Globus pallidus (tissue), 1 donor: ENCODE measurements around the gene ZDHHC14.

ENCODE experiments used
- DNase-seq: peaks from one replicate; pipeline ENCODE4 v3.0.0-alpha.2; 2015; ENCODE audit warnings: low spot score

Gene ZDHHC14

GRCh38 chr6:157625764-157626163, 244.8 kb downstream of the ZDHHC14 start:
- no peak for DNase-seq

DNA sequence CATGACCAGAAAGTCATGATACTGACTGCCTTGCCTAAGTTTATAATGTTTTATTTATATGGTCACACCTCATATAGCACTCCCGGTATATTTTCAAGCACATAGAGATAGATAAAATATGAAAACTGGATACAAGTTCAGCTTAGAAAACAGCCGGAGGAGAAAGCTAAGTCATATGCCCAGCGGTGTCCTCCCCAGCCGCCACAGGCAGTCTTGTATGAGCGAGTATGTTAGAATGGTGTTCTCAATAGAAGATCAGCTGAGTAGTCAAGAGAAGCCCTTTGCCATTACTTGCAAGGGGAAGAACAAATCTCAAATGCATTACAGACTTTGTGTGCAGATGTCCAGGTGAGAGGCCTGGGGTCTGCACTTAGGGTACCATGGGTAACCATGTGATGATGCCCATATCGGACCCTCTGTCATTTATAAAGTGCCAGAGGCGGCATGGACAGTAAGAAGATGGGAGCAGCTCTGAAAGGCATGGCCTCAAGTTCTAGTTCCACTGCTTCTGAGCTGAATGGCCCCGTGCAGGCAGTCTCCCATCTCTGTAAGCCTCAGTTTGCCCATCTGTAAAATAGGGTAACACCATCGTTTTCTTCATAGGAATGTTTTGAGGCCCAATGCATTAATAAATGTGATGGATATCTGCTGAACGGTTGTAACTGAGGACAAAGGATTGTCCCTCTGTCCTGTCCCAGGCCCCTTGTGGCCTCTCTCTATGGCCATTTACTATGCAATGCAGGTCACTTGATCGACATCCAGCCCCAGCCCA, 246.4 kb downstream of the ZDHHC14 start:
- no peak for DNase-seq

DNA sequence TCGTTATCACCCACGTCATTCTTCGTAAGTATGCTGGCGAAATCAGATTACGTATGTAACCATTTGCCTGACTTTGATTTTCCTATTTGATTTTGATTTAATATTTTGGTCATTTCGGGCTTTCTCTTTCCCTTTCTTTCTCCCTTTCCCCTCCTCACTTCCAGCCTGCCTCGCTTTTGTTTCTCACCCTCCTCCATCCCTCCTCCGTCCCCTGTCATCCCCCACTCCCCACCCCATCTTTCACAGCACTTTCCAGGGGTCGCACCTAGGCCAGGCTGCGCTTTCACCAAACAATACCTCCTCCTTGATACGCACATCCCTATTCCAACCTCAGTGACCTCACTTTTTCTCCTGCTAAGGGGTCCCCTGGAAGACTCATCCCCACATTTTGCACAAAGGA, 247.5 kb downstream of the ZDHHC14 start:
- no peak for DNase-seq

GRCh38 chr6:157629220-157629619, 248.2 kb downstream of the ZDHHC14 start:
- DNase-seq, result no peak

DNA sequence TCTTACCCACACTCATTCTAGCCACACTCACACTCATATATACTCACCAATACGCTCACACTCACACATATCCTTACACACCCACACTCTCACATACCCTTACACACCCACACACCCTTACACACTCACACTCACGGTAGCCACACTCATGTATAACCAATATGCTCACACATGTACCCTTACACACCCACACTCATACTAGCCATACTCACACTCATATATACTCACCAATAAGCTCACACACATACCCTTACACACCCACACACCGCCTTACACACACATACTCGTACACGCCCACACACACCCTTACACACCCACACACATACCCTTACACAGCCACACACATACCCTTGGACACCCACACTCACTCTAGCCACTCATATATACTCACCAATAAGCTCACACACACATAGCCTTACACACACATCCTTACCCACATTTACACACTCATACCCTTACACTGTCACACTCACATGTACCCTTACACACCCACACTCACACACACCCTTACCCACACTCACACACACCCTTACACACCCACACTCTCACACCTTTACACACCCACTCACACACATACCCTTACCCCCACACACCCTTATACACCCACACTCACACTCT, 249.6 kb downstream of the ZDHHC14 start:
- no peak for DNase-seq

- no peak for DNase-seq
Observed at GRCh38 chr6:157631412-157631811, 250.4 kb downstream of the ZDHHC14 start.

DNA sequence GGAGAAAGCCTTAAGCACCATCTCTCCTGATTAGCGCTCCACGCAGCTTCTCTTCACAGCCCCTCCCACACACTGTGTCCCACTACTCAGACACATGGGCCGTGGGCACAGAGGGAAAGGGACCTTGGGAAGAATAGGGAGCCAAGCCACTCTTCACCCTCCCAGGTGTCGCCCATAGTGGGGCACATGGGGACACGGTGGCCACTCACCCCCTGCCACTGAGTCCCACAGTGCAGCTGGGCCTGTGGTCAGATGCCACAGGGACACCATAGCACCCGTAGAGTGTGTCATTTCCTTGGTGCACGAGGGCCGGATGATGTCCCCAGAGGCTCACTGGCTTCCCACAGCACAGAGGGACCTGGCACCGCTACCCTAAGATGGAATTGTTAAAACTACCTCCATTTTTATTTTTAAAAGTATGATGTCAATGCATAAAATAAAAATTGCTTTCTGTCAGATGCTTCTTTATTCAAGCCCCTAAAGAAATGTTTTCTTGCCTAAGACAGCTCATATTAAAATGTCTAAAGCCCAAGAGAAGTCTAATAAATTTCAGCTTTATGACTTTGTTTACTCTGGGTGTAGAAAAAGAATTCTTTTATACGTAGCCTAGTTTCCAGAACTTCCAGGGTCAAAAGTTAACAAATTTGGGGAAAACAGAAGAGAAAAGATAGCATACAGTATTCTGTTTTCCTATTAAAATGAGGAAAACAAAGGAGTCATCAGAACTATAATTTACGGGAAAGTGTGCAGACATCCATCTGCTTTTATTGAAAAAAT, 251.0 kb downstream of the ZDHHC14 start:
- no peak for DNase-seq

- no peak for DNase-seq
Observed at GRCh38 chr6:157632821-157633220, 251.8 kb downstream of the ZDHHC14 start.

DNA sequence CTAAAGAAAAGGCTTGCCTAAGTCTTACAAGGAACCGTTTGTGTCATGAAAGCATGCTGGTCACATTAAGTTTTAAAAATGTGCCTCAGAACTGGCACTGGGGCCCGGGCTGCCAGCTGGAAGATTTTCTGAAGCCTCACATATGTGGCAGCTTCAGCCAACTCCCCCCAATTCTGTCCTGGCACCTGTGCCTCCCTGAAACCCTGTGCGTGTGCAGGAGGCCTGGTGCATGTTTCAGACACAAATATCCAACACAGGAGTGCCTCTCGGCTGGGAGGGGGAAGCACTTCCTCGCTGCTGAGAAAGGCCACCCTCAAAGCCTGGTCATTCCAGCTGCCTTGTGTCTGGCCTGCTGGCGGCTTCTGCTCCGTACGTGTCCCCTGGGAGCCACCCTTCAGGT, 253.6 kb downstream of the ZDHHC14 start:
- DNase-seq, result no peak

DNA sequence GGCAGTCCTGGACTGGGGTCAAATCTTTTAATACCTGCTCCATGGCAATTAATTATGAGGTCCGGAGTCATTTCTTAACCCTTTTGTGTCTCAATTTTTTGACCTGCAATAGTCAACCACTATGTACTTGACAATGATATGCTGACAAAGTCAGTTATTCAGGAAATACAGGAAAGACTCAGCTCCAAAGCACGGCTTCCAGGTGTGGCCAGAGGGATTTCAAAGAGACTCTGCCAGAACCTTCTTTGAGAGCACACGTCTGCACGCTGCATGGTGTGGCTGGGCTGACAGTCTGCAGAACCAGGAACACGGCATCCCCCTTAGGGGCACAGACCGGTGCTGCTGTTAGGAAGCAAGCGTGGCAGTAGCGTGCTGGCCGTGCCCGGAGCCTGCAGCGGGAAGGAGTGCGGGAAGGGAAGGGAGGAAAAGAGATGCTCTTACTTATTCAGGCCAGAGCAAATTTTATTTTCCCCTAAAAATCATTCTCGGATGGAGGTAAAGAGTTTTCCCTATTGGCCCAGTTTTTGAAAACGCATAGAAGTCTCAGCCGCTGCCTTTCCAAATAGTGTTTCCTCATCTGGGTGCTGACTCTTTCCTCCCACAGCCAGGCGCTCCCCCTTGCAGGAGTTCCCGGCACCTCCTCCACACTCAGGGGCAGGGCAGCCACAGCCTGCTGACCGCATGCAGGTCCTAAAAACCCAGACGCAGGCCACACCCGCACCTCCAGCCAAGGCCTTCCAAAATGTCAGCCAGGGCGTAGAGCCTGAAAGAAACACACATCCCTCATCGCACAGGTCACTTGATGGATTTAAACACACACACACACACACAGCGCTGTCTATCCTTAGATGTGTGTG, 254.6 kb downstream of the ZDHHC14 start:
- DNase-seq, result no peak

- no peak for DNase-seq
Observed at GRCh38 chr6:157637516-157637915, 256.5 kb downstream of the ZDHHC14 start.

DNA sequence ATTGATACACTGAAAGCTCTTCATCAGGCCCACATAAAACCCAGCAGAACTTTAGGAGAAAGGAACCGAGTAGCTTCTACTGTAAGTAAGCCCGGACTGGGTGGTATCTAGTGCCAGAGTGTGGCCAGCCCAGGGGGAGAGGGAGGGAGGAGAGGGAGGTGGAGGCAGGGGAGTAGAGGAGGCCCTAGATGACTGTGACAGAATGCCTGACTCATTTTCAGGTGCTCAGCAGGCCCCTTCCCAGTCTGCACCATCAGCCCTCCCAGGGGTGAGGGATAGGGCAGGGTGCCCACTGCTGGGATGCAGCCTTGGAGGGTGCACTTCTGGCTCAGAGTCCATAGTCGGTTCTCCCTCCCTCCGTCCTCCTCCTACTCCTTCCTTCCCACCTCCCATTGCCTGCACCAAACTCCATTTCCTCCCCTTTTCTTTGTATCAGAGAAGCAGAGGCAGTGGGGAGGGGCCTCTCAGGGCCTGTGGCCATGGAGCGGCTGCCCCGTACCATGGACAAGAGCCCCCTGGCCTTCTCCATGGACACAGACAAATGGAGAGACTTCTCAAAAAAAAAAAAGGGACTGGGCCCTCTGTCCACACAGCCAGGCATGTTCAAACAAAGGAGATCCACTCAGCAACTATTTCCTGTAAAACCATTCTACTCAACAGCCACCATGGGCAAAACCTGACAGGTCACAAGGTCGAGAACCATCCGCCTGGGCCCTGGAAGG, 257.1 kb downstream of the ZDHHC14 start:
- DNase-seq, result no peak

DNA sequence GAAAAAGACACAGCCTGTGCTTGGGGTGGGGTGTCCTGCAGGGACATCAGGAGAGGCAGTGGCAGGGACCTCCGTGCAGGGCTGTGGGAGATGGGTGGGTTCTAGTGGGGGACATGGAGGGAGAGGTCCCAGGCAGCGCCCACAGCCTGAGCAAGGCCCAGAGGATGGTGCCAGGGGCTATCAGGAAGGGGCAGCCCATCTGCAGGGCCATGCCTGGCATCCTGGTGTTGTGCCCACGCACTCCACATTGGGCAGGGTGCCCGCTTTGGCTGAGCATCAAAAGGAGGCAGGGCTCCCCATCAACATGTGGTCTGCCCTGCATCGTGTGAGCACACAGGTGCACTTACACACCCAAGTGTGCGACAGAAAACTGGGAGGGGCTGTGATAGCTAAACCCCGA, 257.8 kb downstream of the ZDHHC14 start:
- DNase-seq, result no peak

- DNase-seq, result no peak
Observed at GRCh38 chr6:157640746-157641451, 259.9 kb downstream of the ZDHHC14 start.

DNA sequence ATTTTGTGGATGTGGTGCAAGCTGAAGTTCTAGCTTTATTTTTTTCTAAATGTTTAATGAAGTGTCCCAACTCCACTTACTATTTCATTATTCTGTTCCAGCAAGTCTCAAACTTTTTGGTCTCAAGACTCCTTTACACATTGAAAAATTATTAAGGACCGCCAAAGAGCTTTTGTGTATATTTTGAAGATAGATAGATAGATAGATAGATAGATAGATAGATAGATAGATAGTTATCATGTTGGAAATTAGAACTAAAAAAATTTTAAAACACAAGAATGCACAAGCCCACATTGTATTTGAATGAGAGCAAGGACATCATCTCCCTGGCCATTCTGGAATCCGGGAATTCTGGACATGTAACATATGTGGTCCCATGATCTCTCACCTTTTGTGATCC, 260.8 kb downstream of the ZDHHC14 start:
- DNase-seq, result no peak

DNA sequence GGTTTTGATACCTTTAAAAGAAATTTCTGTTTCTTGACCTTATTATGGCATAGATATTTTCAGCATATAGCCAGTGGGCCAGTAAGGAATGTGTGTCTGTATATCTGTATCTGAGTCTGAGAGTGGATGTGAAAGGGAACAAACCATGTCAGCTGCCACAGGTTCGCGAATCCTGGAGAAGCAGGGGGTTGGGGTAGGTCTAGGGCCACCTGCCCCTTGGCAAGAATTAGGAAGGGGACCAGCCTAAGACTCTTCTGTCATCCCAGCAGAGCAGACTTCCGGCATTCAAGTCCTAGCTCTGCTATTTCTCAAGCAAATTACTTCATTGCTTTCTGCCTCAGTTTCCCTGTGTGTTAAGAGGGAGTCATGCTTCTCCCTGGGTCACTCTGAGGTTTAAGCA, 261.7 kb downstream of the ZDHHC14 start:
- DNase-seq, result no peak

DNA sequence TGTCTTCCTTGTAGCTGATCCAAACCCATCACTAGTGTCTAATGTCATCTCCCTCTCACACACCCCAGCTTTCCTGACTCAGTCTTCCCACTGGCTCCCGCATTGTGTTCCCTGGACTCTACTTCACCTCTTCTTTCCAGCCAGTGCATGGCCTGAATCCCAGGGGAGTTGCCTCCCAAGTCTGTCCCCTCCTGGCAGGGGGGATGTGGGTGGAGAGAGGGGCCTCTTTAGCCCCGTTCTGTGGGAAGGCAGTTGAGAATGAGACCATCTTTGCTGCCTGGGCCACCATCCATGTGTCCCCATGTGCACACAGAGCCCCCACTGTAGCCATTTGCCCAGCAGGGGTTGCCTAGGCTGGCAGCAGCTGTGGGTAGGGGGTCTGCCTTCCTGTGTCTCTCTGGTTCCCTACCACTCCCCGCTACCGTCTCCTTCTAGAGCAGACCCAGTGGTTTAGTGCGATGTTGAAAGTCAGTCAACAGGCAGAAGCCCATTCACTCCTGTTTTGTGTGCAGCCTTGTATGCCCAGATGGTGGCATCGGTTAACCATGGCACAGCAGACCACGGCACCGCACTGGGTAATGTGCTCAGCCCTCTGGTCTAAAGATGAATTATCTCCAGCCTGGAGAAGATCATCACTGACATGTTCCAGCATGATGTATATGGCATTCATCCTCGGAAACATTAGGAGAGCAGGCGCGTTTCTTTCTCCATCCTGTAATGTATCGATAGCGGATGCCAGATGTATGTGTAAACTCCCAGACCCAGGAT, 263.2 kb downstream of the ZDHHC14 start:
- DNase-seq, result peak; percentile 33

DNA sequence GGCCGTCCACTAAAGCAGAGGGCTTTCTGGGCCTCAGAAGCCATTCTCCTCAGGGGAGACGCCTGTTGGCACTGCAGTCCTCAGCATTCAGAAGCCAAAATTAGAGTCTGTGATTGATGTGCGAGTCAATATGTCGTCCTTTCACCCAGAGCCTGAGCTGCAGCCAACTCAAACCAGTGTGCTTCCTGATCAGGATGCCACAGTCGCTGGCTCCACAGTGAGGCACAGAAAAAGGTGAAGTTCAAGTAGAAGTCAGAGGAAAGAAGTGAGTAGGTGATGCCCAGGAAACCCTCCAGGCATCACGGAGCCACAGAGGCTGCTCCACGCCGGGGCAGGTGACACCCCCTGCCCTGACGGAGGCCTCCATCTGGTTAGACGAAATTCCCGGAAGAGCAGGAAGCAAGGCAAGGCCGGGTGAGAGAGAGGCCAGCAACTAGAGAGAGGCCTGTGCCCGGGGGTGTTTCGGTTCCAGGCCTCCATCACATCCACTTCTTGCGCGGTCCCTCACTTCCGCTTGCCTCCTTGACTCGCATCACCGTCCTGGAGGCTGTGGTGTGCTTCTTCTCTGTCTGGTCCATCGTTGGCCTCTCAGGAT, 264.3 kb downstream of the ZDHHC14 start:
- no peak for DNase-seq

DNA sequence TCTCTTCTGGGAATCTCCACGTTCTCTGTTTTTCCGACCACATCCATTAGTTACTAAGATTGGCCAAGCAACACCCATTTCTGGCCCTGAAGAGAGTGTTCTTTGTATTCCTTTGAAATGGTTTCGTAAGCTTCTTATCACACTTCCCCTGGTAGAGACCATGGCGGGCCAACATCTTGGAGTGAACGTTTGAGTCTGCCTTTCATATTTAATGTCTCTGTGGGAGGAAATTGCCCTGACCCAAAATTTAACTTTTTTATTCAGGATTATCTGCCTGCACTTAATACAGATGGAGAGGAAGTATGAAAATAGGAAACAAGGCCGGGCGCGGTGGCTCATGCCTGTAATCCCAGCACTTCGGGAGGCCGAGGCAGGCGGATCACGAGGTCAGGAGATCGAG, 265.0 kb downstream of the ZDHHC14 start:
- DNase-seq, result no peak
